Adrenal gland (tissue), 12 donors: ENCODE results near the gene EPB41L2. TPM values are rescaled to one million over a fixed set of nuclear protein-coding genes. Genes with fewer than 3 reads are reported as not detected.

Experiments
- DNase-seq, 7 donors: peaks; one replicate each; pipeline ENCODE4 v3.0.0-alpha.2; 2019 to 2020
- H3K27ac ChIP-seq, 5 donors: fragments of 200-600 bp; sonication (generic) in 4 of 5; 1 replicate in 3 of 5; 2 replicates in 2 of 5; pipeline versions ENCODE4 v1.5.1 to v1.8.0; 2016 to 2020; ENCODE audit warnings: mild to moderate bottlenecking in 1 of 5
- H3K27me3 ChIP-seq: fragments of 200-600 bp; 2 replicates; pipeline ENCODE4 v1.8.0; 2021
- H3K36me3 ChIP-seq, 2 donors: fragments of 200-600 bp; replicated peaks in 1 of 2; 1 replicate in 1 of 2; 2 replicates in 1 of 2; pipeline versions ENCODE4 v1.5.1 to v1.8.0; 2018 to 2022
- H3K4me1 ChIP-seq, 2 donors: fragments of 200-600 bp; replicated peaks in 1 of 2; 1 replicate in 1 of 2; 2 replicates in 1 of 2; pipeline versions ENCODE4 v1.5.1 to v1.8.0; 2018 to 2021
- H3K4me3 ChIP-seq, 4 donors: fragments of 200-600 bp; sonication (generic) in 3 of 4; one replicate each; pipeline ENCODE4 v1.5.1; 2016 to 2018
- H3K9me3 ChIP-seq, 3 donors: fragments of 200-600 bp; sonication (generic) in 1 of 3; replicated peaks in 1 of 3; 1 replicate in 2 of 3; 2 replicates in 1 of 3; pipeline versions ENCODE4 v1.5.1 to v1.8.0; 2016 to 2021
- CTCF ChIP-seq, 6 experiments: fragments of 450-650 bp in 4 of 6; fragments of 200-600 bp in 2 of 6; sonication (generic) in 1 of 6; IDR thresholded peaks; 1 replicate in 5 of 6; 2 replicates in 1 of 6; pipeline versions ENCODE4 v1.5.1 to v1.8.0; 2016 to 2021; ENCODE audit warnings: antibody characterized with exemption in 6 of 6, mild to moderate bottlenecking in 2 of 6, moderate library complexity in 1 of 6
- POLR2A ChIP-seq, 2 donors: fragments of 450-650 bp; IDR thresholded peaks; one replicate each; pipeline ENCODE4 v1.6.1; 2017; ENCODE audit warnings: antibody characterized with exemption in 2 of 2, mild to moderate bottlenecking in 2 of 2, moderate library complexity in 1 of 2
- WGBS, 4 donors: extraction: QIAGEN DNeasy Blood & Tissue Kit in 2 of 4; methylation state at CpG; one replicate each; pipeline versions ENCODE4 v1.1.5 to v1.1.7; 2013 to 2017; 5-methylcytosine and 5-hydroxymethylcytosine counted together
- intact Hi-C, 2 donors: fragments of 100-400 bp; cut with DNase I; formaldehyde crosslinking; loops; one replicate each; pipeline versions ENCODE4 v1.14.1 to v1.15.0; 2022 to 2023
- polyA plus RNA-seq, 3 donors: library from polyadenylated mRNA; stranded (reverse); fragments of 200-250 nt in 2 of 3; fragments of 350-450 nt in 1 of 3; fragmentation: Illumina TruSeq in 1 of 3; extraction: RNeasy Lipid Tissue Mini Kit (QIAGEN cat#74804) in 1 of 3; gene quantifications; one replicate each; pipeline ENCODE4 v1.2.3, GENCODE V29; 2013 to 2014
- total RNA-seq, 9 donors: library from RNA; depleted of rRNA in 4 of 9; stranded (reverse); fragments of >200 nt in 4 of 9; fragments of 120-200 nt in 1 of 9; fragmentation: NEBNext Ultra II Directional in 1 of 9; extraction: Animal tissue kit (Norgen Biotek cat#: 25700) in 1 of 9; gene quantifications; one replicate each; pipeline versions ENCODE4 v1.1.0 to v1.2.4, GENCODE V29; 2013 to 2023
- donor health status: healthy with polysubstance abuse.
- donor health status: Bipolar disorder and iron deficiency.
- donor health status: DM: yes; HTN: yes; CAD: no.
- donor health status: DM: no; HTN: no; CAD: no.
- donor health status: DM: no; HTN: no; CAD: no.
- donor health status: DM: yes; HTN: yes; CAD: no.

EPB41L2 gene
- total and polyA plus RNA-seq, 12 donors: 30.6 to 101 (median 82.4) TPM

DNA sequence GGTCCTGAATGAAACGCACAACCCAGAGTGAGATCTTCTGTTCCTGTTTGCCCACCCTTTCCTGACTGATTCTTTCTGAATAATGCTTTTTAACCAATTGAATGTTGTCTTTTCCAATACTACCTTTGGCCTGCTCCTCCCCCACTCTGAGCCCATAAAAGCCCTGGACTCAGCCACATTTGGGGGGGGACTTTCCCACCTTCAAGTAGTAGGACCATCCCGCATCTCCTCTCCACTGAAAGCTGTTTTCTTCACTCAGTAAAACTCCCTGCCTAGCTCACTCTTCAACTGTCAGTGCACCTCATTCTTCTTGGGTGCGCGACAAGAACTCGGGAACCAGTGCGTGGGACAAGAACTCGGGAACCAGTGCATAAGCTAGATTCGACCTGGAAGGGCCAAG, 77.9 kb downstream of the EPB41L2 start:
- Histone ChIP-seq H3K9me3 (no peaks in the 10 kb centered on the region), H3K36me3 (no peaks in the 10 kb centered on the region), H3K27ac (no peak overlapping the region), H3K27me3 (no peaks in the 10 kb centered on the region), H3K4me1 (peaks cover 0 to 17% of the 10 kb centered on the region in 2 donors), H3K4me3 (no peak overlapping the region)
- no peak for DNase-seq
- no peak for TF ChIP-seq CTCF (IDR thresholded peaks at IDR 0.05)
- TF ChIP-seq POLR2A (IDR thresholded peaks at IDR 0.05): no peak
- WGBS, 4 donors: 96 to 99% (median 96%) methylated on average over 8 of the region's 8 CpGs
- intact Hi-C loops: no loop called here

DNA sequence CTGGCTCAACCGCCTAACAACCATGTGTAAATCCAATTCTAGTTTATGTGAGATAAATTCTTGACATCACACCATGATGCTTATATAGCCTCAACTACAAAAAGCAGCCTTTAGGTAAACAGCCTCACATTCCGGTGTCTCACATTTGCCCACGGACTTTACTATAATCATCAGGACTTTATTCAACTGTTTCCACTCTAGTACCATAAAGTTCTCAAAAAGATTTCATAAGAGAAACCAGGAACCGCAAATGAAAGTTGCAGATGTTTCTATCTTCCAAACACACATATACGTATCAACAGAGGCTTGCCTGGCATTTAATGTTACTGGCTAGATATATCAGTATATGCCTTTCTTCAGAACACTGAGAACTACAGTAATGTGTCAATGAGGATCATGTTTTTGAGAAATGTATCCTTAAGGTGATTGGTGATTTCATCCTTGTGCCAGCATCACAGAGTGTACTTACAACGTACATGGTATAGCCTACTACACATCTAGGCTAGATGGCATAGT, 80.0 kb downstream of the EPB41L2 start:
- Histone ChIP-seq H3K4me1 (peaks cover 0 to 34% of the 10 kb centered on the region in 2 donors), H3K4me3 (no peak overlapping the region), H3K27me3 (no peaks in the 10 kb centered on the region), H3K9me3 (no peaks in the 10 kb centered on the region), H3K27ac (no peak overlapping the region), H3K36me3 (no peaks in the 10 kb centered on the region)
- DNase-seq: no peak
- TF ChIP-seq POLR2A (IDR thresholded peaks at IDR 0.05) (no peak), CTCF (IDR thresholded peaks at IDR 0.05) (no peak)
- 79 to 89% (median 82%) methylated on average over 6 of the region's 6 CpGs for WGBS, 4 donors
- intact Hi-C loops: no loop called here

- Histone ChIP-seq H3K4me3 (no peak overlapping the region), H3K27me3 (no peaks in the 10 kb centered on the region), H3K9me3 (no peaks in the 10 kb centered on the region), H3K4me1 (peaks cover 0 to 34% of the 10 kb centered on the region in 2 donors), H3K36me3 (no peaks in the 10 kb centered on the region), H3K27ac (no peak overlapping the region)
- DNase-seq: no peak
- intact Hi-C loops: no loop called here
- TF ChIP-seq CTCF (IDR thresholded peaks at IDR 0.05): no peak
- TF ChIP-seq POLR2A (IDR thresholded peaks at IDR 0.05): no peak
- 66 to 81% (median 71%) methylated on average over 1 of the region's 1 CpG for WGBS, 4 donors
Measured at GRCh38 chr6:130982135-130982534, 80.9 kb downstream of the EPB41L2 start.

DNA sequence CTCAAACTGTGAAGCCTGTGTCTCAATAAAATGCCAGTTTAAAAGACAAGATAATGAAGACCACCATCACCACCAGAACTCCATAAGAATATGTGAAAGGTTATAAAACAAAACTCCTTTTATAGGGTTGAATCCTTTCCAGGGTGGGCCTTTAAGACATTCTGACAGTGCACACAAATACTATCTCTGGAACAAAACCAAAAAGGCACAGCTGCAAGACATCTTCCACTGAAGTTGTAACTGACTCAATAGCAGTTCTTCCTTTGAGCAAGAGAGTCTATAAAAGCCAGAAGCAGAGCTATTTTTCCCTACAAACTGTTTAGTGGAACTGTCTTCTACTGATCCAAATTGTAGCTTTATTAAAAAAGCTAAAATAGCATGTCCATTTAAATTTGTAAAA, 81.6 kb downstream of the EPB41L2 start:
- no peaks in the 10 kb centered on the region for H3K9me3 ChIP-seq
- TF ChIP-seq POLR2A (IDR thresholded peaks at IDR 0.05) (no peak), CTCF (IDR thresholded peaks at IDR 0.05) (no peak)
- H3K27ac ChIP-seq: peak overlapping the region in 1 of 5 donors; percentile 49
- H3K36me3 ChIP-seq: no peaks in the 10 kb centered on the region
- intact Hi-C loops: no loop called here
- H3K4me3 ChIP-seq: no peak overlapping the region
- H3K27me3 ChIP-seq: no peaks in the 10 kb centered on the region
- peaks cover 0 to 34% of the 10 kb centered on the region in 2 donors for H3K4me1 ChIP-seq
- no peak for DNase-seq
